ACHN (cell line): ENCODE data around the gene CDC42BPB.
"Not testable (repeated sequence)": the region's sequence is repeated elsewhere in the genome, so short reads cannot be mapped to it uniquely, and the experiment has no call there.

Source experiments
- DNase-seq: peaks from one replicate; pipeline ENCODE4 v3.0.0-alpha.2; 2015
- in situ Hi-C: cut with HindIII; loops from 2 replicates; pipeline ENCODE4 v1.10.0; 2017; ENCODE audit warnings: low sequenced_read_pairs, low pct_ligation_motif_present, low pct_unique_long_range_greater_than_20kb

Gene CDC42BPB

DNA sequence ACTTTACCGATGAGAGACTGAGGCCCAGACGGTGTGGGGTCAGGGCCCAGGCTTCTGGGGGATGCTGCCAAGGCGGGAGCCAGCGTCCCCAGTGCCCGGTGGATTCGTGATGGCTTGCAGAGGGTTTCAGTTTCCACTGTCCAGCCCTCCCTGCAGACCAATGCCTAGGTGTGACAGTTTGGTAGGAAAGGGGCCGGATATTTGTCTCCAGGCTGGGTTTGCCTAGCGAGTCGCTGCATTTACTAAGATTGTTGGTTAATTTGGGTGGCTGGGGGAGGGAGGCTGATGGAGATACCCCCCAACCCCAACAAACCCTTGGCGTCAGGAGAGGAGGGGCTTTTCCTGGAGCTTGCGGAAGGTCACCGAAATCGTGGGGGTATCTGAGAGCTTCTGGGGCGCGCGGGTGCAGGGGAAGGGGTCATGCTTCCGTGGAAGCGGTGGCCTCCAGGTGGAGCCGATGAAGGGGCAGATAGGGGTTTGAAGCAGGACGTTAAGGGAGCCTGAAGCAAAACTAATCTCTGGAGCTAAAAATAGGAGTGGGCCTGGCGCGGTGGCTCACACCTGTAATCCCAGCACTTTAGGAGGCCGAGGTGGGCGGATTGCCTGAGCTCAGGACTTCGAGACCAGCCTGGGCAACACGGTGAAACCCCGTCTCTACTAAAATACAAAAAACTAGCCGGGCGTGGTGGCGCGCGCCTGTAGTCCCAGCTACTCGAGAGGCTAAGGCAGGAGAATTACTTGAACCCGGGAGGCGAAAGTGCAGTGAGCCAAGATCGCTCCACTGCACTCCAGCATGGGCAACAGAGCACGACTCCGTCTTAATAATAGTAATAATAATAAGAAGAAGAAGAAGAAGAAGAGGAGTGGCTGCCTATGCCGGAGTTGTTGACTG lies 1.1 kb upstream of the CDC42BPB start:
- DNase-seq = no peak
- in situ Hi-C loops = no loop called here

DNA sequence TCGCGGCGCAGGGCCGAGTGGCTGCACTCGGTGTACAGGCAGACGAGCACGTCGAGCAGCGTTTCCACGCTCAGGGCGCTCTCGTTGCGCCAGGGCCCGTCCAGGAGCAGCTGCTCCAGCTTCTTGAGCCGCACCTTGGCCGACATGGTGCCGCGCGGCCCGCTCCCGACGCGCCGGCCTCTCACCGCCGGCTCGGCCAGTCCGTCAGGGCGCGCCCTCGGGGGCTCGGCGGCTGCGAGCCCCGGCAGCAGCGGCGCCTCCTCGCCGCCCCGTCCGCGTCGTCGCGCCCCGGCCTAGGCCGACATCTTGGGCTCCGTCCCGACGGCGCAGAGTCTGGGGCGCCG lies 349 bp downstream of the CDC42BPB start:
- no peak for DNase-seq
- in situ Hi-C loops = no loop called here

DNA sequence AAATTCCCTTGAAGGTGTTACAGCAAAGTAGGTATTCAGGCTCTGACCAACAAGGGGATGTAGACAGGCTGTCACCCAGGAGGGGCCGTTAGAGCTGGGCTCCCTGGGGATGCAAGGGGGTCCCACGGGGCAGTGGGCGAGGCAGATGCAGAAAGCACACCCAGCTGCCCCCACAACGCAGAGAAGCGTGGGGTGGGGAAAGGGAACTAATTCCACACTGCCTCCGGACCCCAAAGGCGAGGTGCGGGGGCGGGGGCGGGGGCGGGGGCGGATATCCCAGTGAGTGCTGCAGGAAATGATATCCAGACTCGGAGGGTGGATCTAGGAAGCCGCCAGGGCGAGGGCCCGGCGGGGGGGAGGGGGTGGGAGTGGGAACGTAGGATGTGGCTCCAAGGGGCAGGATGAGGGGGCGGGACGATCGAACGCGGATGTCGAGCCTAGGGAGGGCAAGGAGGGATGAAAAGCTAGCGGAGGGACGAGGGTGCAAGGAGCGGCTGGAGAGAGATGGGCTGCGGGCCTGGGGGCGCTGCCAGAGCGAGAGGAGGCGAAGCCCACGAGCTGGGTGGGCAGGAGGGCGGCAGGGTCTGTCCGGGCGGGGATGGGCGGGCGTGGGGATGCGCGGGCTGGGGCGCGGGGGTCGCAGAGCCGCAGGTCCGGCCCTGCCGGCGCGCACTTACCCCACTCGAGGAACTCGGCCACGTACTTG lies 874 bp downstream of the CDC42BPB start:
- DNase-seq = peak; percentile 80
- in situ Hi-C loops = no loop called here

DNA sequence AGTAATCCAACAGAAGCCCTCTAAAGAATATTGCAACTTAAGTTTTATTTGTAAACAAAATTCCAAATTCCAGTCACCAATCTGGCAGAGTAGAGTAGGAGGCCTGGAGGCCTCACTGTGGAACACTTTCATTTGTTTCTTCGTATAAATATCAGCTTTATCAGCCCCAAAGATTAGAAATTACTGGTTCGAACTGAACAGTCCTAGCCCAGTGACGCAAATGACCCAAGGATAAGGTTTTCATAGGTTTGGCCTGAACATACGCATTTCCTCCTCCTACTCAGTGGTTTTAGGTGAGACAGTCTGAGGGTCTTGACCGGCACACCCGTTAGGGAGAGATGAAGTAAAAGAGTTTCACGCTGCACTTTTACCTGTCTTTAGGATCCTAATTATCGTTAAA lies 1.7 kb downstream of the CDC42BPB start:
- in situ Hi-C loops = no loop called here
- no peak for DNase-seq

DNA sequence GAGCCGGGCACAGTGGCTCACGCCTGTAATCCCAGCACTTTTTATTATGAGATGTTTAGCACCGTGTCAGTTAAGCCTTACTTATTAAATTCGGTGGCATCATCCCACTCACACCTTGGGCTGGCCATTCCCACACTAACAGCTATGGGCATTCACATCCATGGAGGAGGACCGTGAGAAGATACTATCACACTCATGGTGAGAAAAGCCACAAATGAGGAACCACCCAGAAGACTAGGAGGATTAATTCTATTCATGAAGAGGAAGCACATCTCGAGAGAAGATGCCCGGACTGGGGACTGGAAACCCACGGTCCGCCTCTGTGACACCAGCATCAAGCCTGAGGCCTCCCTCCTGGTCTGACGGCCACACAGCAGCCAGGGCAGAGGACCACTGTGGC lies 4.9 kb downstream of the CDC42BPB start:
- no peak for DNase-seq
- in situ Hi-C loops = no loop called here

DNA sequence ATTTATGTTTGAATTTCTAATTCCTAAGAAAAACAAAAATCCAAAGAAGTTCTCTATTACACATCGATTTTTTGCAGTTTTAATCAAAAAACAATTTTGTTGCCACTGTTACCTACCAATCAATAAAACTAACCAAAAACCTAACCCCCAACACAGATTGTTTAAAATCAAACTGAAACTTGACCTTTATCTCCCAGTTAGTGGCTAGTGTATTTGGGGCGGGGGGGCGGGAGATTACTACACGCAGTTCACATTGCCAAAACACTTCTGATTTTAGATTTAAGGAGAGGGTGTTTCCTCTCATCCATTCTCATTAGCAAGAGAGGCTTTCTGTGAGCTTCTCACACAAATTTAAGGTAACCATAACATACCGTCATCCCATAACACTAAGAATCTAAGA lies 6.4 kb downstream of the CDC42BPB start:
- no peak for DNase-seq
- in situ Hi-C loops = no loop called here

DNA sequence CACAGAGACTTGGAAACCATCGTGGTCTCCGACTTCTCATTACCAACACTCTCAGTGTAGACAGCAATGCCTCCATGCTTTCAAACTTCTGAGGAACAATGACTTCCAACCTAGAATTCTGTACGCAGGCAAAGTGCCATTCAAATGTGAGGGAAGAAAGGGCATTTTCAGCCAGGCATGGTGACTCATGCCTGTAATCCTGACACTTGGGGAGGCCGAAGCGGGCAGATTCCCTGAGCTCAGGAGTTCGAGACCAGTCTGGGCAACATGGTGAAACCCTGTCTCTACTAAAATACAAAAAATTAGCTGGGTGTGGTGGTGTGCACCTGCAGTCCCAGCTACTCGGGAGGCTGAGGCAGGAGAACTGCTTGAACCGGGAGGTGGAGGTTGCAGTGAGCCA lies 9.9 kb downstream of the CDC42BPB start:
- DNase-seq, in situ Hi-C loops: not testable (repeated sequence)

DNA sequence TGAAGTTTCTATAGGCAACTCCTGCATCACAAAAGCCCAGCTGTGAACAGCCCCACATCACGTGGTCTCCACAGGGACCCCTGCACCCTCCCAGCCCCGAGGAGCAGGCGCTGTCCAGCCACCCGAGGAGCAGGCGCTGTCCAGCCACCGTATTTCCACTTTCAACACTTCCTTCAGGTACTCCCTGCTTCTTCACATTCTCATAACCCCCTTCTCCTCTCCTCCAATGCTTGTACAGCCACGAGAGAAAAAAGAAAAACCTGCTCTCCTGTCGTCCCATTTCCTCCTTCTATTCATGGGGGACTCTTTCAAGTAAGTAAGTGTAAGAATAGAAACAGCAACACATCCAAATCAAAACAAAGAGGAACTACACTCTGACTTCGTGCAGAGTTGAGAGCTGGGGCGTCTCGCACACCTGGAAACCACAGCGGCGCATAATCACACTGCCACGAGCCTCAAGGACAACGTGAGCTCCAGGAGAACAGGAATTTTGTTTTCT lies 11.9 kb downstream of the CDC42BPB start:
- no peak for DNase-seq
- in situ Hi-C loops = no loop called here

DNA sequence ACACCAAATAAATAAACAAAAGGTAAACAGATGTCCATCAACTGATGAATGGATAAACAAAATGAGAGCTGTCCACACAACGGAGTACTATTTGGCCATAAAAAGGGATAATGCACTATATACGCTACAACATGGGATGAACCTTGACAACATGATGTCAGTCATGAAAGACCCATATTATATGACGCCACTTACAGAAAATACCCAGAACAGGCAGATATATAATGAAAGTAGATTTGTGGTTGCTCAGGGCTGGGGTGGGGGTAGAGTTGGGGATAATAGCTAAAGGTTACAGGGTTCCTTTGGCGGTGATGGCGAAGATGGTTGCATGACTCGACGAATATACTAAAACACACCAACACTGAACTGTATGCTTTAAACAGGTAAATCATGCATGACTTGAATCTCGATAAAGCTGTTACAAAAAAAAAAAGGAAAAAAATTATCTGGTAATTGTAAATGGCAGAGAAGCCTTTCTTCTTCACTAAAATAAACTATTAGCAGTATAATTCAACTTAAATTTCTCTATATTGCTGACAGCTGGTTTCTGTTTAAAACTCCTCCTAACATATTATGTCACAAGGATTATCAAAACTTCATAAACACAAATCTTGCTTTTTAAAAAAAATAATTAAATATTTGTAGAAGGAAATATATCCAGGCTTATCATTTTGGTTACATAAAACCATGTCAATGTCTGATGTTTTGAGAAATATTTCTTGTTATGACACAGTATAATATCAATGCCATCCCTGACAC lies 13.9 kb downstream of the CDC42BPB start:
- DNase-seq = no peak
- in situ Hi-C loops = no loop called here

DNA sequence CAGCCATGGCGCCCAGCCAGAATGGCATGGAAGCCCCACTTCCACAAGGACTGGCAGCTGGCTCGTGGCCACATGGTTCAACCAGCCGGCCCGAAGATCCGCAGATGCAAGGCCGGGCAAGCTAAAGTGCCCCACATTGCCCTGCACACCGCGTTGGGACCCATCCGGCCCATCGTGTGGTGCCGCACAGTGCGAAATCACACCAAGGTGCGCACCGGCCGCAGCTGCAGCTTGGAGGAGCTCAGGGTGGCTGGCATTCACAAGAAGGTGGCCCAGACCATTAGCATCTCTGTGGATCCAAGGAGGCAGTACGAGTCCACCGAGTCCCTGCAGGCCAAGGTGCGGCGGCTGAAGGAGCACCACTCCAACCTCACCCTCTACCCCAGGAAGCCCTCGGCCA lies 15.9 kb downstream of the CDC42BPB start:
- DNase-seq = no peak
- in situ Hi-C loops = no loop called here

DNA sequence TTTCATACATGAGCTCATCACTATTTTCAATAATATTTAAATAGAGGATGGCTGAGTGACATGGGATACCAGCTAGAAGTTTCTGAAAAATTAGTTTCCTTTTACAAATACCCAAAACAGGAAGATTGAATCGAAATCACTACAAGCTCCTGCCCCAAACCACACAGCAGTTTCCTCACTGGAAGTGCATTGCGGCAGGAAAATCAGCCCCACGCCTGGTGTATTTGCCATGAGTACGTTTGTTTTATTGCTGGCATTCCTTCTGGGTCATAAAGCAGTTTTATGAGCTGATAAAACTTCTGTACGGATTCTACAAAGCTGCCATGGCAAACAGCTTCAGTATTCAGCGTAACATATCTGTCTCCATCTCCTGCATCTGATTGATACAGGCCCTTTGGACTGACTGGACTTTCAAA lies 23.7 kb downstream of the CDC42BPB start:
- no peak for DNase-seq
- in situ Hi-C loops = no loop called here

DNA sequence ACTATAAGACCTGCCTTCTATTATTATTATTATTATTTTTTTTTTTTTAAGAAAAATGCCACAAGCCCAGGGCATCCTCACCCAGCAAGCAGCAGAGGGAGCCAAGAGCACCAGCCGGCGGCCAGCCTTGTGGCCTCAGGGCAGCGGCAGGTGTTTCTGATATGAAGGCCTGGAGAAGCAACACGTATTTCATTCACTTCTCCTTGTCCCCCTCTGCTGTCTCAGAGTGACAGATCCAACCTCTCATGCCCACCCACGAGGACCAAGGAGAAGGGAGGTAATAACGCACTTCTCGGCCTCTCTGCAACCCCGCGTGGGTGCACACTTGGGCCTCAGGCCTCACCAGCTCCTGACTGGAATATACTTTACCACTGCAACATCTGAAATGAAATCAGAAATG lies 25.4 kb downstream of the CDC42BPB start:
- peak; percentile 62 for DNase-seq
- in situ Hi-C loops = no loop called here

DNA sequence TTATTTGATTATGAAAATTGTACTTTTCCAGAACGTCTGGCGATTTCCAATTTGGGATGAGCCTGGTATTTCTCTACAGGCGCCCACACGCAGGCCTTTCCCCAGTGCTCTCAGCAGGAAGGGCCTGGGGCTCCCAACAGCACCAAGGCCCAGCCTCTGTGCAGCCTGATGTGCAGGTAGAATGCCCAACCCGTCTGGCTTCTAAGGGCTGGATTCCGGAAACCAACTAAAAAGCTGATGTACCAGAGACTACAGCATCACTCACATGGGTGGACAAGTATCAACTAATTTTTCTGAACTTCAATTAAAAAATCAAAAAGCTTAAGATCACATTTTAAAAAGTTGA lies 25.8 kb downstream of the CDC42BPB start:
- in situ Hi-C loops = no loop called here
- DNase-seq = no peak

DNA sequence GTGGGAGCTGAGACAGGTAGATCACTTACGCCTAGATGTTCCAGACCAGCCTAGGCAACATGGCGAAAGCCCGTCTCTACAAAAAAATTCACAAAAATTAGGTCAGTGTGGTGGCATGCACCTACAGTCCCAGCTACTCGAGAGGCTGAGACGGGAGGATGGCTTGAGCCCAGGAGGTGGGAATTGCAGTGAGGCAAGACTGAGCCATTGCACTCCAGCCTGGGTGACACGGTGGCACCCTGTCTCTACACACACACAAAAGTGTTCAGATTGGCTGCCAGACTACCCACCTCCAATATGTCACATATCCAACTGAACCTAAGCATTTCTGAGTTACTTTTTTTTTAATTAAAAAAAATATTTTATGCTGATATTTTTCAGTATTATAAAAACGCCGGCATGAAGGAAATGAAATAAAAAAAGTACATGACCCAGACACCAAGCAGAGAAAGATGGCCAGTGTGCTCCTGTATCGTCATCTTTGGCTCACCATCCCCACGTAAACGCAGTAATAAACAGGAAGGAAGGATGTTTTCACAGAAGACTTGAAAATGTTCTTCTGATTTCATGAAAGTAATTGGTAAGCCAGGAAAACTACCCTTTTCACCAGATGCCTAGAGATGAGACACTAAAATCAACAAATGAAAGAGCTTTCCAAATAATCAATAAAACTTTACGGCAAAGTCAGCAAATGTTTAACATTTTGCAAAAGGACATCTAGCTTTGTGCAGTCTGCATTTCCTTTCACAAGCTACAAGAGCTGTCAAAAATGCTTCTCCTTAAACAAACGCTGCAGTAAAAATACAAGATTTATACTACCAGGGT lies 26.4 kb downstream of the CDC42BPB start:
- in situ Hi-C loops = no loop called here
- no peak for DNase-seq

DNA sequence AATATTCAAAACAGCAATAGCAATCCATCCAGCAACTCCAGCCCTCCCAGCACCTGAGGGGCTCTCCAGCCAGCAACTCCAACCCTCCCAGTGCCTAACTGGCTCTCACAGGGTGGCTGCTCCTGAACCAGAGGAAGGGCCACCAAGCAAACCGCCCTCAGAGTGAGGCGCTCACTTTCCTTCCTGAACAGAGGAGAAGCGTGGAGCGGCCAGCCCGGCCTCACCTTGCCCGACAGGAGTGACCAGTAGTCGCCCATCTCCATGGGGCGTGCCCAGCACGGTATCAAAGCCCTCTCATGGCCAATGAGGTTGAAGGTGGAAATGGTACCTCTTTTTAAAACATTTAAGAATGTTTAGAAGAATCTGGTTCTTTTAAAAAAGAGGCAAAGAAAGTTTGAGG lies 27.4 kb downstream of the CDC42BPB start:
- in situ Hi-C loops = no loop called here
- DNase-seq = no peak

DNA sequence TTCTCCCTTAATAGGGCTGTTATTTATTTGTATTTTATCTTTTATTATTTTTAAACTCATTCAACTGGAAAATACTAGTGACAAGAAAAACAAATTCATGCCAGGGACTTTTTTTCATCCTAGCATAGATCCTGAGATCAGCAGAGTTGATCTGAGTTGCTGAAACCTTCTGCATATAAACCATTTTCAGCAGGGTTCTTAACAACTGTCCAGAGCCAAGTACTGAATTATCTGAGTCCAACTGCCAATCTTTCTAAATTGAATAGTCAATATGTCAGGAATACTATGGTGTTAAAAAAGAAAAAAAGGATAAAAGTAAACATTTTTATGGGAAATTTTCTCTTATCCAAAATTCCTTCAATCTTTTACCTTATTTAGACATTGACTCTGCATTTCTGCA lies 28.6 kb downstream of the CDC42BPB start:
- no peak for DNase-seq
- in situ Hi-C loops = no loop called here

DNA sequence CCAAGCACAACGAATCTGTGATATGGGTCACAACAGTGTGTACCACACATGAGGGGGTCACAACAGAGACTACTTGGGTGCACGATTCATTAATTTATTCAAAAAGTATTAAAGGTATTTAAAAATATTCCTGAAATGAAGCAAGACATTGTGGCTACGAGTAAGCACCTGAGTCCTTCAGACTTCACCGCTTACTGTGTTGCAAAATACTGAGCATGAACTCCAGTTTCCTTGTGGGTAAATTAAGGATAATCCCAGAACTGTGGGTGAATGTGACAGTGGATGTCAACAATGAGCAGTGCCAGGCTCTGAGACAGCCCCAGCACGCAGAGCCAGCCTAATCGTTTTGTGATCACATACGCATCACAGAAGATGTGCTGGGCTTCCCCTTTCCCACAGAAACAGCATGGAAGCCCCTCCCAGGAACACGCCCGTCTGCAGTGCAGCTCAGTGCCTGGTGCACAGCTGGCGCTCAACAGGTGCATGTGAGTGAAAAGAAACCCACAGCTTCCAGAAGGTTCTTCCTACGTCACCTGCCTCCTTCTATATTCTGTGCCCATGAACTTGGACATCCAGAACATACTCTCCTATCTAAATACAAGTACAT lies 29.1 kb downstream of the CDC42BPB start:
- DNase-seq = no peak
- in situ Hi-C loops = no loop called here

DNA sequence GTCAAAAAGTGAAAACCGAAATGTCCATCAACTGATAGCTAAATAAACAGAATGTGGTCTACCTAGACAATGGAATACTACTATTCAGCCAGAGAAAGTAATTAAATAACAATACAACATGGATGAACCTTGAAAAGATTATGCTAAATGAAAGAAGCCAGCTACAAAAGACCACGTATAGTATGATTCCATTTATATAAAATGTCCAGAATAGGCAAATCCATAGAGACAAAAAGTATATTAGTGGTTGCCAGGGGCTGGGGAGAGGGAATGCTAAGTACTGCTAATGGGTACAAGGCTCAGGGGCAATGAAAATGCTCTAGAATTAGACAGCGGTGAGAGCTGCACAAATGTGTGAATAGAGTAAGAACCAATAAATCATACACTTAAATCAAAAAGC lies 29.9 kb downstream of the CDC42BPB start:
- no peak for DNase-seq
- in situ Hi-C loops = no loop called here
